ENCODE results near the gene RPTOR.

Gene RPTOR

GRCh38 chr17:80965606-80966005 is 421.0 kb downstream of the RPTOR start:
- H3K4me3 ChIP-seq (ENCODE audit: low read depth, low read length), result no peak overlapping the region

DNA sequence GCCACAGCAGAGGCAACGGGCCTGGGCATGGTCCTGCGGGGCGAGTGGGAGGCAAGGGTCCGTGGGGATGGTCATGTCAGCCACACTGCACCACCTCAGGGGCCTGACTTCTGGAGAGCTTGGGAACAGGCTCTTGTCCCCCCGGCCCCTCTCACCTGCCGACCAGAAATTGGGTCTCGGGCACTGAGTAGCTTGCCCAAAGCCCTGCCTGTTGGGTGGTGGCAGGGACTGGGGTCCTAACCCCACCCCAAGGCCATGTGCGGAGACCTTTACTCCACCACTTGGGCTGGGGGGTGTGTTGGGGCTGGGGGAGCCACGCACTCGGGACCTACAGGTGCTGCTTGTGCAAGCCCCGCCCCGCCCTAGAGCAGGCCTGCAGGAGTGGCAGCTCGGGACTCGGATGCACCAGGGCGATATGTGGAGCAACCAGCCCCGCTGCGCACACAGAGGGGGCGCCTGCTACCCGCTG is 422.8 kb downstream of the RPTOR start:
- no peak overlapping the region for H3K4me3 ChIP-seq (ENCODE audit: low read depth, low read length)

- no peak overlapping the region for H3K4me3 ChIP-seq (ENCODE audit: low read depth, low read length)
Observed at GRCh38 chr17:80968602-80969029, 424.0 kb downstream of the RPTOR start.

GRCh38 chr17:80969030-80969673 is 424.5 kb downstream of the RPTOR start:
- no peak overlapping the region for H3K4me3 ChIP-seq (ENCODE audit: low read depth, low read length)

DNA sequence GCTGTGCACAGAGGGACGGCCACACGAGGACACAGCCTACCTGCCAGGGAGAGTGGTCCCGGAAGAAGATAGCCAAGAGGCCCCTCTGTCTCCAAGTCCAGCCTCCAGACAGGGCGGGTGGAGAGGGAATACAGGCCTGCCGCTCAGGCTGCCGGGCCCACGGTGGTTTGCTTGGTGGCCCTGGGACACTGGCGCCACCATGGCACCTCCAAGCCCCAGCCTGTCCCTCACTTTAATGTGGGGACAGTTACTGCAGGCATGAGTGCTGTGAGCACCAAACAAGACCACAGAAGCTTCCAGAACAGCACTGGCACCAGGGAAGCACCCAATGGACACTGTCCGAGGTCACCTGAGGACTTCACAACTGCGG is 425.0 kb downstream of the RPTOR start:
- H3K4me3 ChIP-seq (ENCODE audit: low read depth, low read length), result no peak overlapping the region

DNA sequence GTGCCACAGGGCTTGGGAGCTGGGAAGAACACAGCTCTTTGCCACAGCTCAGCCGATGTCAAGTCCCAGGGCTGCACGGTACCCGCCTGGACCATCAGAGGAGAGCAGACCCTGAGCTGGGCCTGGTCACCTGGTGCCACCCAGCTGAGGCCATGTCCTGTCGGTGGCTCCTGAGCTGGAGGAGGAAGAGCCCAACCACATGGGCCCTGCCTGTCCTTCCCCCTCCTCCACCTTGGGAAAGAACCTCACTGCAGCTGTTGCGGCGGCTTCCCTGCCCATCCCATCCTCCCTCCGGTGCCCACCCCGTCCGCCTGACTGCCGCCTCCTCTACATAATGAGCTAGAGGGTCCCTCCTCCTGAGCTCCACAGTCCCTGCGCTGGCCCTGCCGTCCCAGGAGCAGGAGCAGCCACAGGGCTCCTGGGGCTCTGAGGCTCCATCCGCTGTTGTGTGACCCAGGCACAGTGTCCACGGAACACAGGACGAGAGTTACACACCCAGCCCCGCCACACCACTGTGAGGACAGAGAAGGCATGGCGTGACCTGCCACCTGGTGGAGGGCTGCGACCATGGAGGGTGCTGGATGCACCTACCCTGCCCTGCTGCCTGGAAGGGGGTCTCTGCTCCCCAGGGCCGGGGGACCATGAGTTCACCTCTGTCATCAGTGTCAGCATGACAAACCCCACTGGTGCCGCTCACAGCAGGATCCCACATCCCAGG is 425.6 kb downstream of the RPTOR start:
- no peak overlapping the region for H3K4me3 ChIP-seq (ENCODE audit: low read depth, low read length)

GRCh38 chr17:80970762-80971703 is 426.4 kb downstream of the RPTOR start:
- H3K4me3 ChIP-seq (ENCODE audit: low read depth, low read length), result no peak overlapping the region

DNA sequence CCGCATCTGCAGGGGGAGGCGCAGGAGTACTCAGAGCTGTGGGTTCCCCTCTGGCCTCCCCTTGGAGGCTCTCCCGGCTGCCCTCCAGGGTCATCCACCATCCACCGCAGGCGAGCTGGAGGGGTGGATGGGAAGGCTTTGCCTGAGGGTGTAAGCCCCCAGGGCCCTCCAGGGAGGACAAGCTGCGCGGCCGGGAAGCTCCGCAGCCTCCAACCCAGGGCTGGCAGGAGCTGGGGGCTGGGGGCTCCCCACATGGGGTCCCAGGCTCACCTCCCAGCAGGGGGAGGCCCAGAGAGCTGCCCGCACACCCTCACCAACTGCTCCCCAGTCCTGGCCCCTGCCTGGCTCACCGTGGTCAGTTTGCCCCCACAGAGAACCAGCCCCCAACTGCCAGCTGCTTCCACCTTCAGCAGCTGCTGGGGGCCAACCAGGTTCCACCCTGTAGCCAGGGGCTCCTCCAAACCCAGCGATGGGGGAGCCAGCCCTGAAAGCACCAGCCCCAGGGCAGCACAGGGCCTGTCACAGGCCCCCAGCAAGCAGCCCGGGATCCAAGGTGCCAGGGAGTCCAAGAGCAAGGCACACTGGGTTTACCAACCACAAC is 427.2 kb downstream of the RPTOR start:
- H3K4me3 ChIP-seq (ENCODE audit: low read depth, low read length), result no peak overlapping the region

GRCh38 chr17:80976701-80977100 is 432.1 kb downstream of the RPTOR start:
- no peak overlapping the region for H3K4me3 ChIP-seq (ENCODE audit: low read depth, low read length)

DNA sequence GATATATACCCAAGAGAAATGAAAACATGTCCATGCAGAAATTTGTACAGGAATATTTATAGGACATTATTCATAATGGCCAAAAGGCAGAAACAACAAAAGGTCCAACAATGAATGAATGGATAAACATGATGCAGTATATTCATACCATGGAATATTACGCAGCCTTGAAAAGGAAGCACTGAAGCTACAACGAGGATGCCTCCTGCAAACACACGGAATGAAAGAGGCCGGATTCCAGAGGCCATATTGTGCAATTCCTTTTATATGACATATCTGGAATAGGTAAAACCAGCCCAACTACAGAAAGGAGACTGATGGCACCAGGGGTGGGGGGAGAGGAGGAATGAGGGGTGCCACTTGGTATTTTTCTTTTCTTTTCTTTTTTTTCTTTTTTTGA is 432.5 kb downstream of the RPTOR start:
- H3K4me3 ChIP-seq (ENCODE audit: low read depth, low read length), result no peak overlapping the region

DNA sequence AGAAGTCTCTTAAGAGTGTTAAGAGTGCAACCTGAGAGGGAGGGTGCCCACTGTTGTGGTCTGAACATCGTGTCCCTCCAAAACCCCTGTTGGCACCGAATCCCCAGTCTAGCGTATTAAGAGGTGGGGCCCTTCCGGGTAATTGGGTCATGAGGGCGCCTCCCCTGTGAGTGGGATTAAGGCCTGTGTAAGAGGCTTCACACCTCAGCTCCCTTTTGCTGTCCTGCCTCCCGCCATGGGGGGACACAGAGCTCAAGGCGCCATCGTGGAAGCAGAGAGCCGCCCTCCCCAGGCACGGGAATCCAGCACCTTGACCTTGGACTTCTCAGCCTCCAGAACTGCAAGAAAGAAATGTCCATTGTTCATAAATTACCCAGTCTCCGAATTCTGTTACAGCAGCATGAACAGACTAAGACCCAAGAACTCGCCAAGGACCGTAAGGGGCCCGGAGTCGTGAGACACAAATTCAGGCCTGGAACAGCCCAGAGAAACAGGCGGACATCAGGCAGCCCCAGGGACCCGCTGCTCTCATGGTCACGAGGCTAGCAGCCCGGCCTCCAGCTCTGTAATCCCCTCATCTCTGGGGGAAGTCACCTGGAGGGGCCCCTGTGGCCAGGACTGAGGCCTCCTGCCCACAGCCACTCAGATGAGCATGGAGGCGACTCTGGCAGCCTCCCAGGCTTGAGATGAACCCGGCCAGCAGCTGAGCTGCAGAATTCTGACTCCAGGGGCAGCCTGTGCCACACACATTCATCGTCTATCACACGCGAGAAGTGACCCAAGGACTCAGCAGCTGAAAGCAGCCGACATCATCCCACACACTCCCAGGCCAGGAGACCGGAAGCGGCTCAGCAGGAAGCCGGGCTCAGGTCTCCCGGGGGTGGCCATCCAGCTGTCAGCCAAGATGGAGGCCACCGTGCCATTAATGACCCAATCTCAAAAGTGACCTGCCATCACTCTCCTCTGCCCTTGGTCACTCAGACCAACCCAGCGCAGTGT is 434.2 kb downstream of the RPTOR start:
- no peak overlapping the region for H3K4me3 ChIP-seq (ENCODE audit: low read depth, low read length)

DNA sequence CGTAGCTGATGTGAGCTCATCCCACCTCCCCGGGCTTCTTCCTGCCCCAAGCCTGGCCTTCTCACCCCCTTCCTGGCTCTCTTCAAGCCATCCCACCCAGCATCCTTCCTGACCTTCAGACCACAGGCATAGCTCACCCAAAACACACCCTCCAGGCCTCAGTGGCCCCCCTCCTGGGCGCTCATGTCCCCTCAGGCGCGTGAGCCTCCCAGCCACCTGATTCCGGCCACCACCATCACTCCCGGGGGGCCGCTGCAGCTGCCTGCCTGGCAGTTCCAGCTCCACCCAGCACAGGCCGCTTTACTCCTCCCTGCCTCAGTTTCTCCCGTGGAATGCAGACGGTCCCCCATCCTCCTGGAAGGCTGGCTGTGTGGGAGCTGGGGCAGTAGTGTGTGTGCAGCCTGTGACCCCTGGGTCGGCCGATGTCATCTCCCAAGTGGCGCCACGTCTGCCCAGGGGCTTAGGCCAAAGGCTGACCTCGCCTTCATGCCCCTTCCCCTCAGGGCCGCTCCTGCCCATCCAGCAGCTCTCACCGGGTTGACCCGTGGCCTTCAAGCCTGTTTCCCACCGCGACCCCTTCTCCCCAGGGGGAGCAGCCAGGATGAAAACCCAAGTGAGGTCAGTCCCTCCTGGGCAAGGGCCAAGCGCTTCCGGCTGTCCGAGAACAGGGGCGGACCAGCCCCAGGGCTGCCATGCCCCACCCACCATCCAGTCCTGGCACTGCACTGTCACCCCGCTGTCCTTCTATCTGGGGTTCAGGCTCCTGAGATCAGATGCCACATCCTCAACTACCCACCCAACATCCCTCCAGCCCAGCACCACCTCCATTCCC is 435.1 kb downstream of the RPTOR start:
- H3K4me3 ChIP-seq (ENCODE audit: low read depth, low read length), result no peak overlapping the region

- H3K4me3 ChIP-seq (ENCODE audit: low read depth, low read length), result no peak overlapping the region
Observed at GRCh38 chr17:80980397-80981061, 435.9 kb downstream of the RPTOR start.

- H3K4me3 ChIP-seq (ENCODE audit: low read depth, low read length), result peak overlapping the region; percentile 8
Observed at GRCh38 chr17:80981062-80981902, 436.6 kb downstream of the RPTOR start.

GRCh38 chr17:80981929-80982425 is 437.3 kb downstream of the RPTOR start:
- no peak overlapping the region for H3K4me3 ChIP-seq (ENCODE audit: low read depth, low read length)

- H3K4me3 ChIP-seq (ENCODE audit: low read depth, low read length), result no peak overlapping the region
Observed at GRCh38 chr17:80982426-80982974, 437.9 kb downstream of the RPTOR start.

- no peak overlapping the region for H3K4me3 ChIP-seq (ENCODE audit: low read depth, low read length)
Observed at GRCh38 chr17:80983545-80983944, 438.9 kb downstream of the RPTOR start.
